ENCODE measurements around the gene ZNF146. TPM values are rescaled to one million over a fixed set of nuclear protein-coding genes. Genes with fewer than 3 reads are reported as not detected.
"Not testable (repeated sequence)": the region's sequence is repeated elsewhere in the genome, so short reads cannot be mapped to it uniquely, and the experiment has no call there.

Gene ZNF146
- 100 to 1,000 TPM in 1 of 2 donors, 10 to 100 TPM in 1; 38.5 to 101 TPM for total RNA-seq
- polyA plus RNA-seq, result 10 to 100 TPM; 13.6 to 33.1 TPM
- long read RNA-seq, donor 1, transcript ZNF146-202 (3 exons, 3,780 nt), result minor isoform, 8 of 30 reads
- long read RNA-seq, donor 1, transcript ZNF146-201 (4 exons, 3,326 nt), result major isoform, 12 of 30 reads
- long read RNA-seq, donor 1, partial matches to known transcripts, result 9 of 30 reads
- long read RNA-seq, donor 1, other reads (novel, unspliced or antisense), result 0 of 30 reads
- long read RNA-seq, donor 2, partial matches to known transcripts, result 0 of 6 reads
- long read RNA-seq, donor 2, other reads (novel, unspliced or antisense), result 0 of 6 reads
- long read RNA-seq, donor 3, transcript ZNF146-202 (3 exons, 3,780 nt), result major isoform, 5 of 12 reads
- long read RNA-seq, donor 3, partial matches to known transcripts, result 5 of 12 reads
- long read RNA-seq, donor 3, other reads (novel, unspliced or antisense), result 0 of 12 reads
- long read RNA-seq, donor 4, transcript ZNF146-201 (4 exons, 3,326 nt), result major isoform, 6 of 12 reads
- long read RNA-seq, donor 4, transcript ZNF146-202 (3 exons, 3,780 nt), result major isoform, 6 of 12 reads
- long read RNA-seq, donor 4, partial matches to known transcripts, result 0 of 12 reads
- long read RNA-seq, donor 4, other reads (novel, unspliced or antisense), result 0 of 12 reads
- long read RNA-seq, donor 5, transcript ZNF146-202 (3 exons, 3,780 nt), result minor isoform, 10 of 73 reads
- long read RNA-seq, donor 5, transcript ZNF146-201 (4 exons, 3,326 nt), result major isoform, 17 of 73 reads
- long read RNA-seq, donor 5, partial matches to known transcripts, result 42 of 73 reads
- long read RNA-seq, donor 5, other reads (novel, unspliced or antisense), result 0 of 73 reads

DNA sequence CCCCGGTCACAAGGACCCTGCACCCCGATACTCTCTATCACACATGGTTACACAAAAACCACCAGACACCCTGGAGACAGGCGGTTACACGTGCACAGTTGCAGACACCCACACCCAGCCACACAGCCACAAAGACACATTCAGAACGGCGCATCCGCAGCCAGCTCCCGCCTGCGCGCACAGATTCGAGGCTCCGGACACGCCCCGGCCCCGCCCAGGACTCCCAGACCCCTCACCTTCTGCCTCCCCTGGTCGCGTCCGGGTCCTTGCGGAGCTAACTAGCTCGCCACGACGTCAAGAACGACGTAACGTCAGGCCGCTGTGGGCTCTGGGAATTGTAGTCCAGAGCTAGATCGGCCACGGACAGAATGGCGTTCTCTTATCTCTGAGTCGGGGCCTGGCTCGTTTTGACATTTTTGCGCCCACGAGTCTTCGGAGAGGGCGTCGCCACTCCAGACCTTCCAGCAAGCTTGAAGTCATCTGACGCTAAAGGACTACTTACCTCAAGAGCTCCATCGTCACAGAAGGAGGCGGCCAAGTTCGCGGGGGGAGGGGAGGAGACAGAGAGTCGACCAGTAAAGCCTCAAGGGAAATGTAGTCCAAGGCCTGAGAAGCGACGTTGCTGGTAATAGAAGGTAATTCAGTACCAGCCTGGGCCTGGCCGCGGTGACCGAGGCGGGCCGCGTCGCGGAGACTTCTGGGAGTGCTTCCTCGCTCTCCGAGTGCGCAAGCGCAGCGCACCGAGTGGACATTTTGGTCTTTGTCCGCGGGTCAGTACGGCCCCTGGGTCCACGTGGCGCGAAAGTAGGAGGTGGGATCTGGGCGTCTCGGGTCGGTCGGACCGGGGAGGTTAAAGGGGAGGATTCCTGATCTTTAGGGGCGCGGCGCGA lies at the start of gene ZNF146, which contains the start of gene ZNF565:
Gene ZNF146 (plus strand): TSS at position 721 of the 890 bp plus-strand sequence. CDS start 21,335 bp downstream, outside the sequence.
Gene ZNF565 (minus strand): TSS at position 280 of the 890 bp plus-strand sequence. CDS start 12,680 bp downstream, outside the sequence.
- Histone ChIP-seq H3K9me3 (ENCODE audit: control insufficient read depth in 4 of 4, insufficient read depth in 3 of 4, low read length in 3 of 4) (no peaks in the 10 kb centered on the region), H3K9ac (ENCODE audit: insufficient read depth in 1 of 2, low read length in 2 of 2) (peak within 1 kb of the TSS; percentile 97 to 100), H3K4me3 (peak within 1 kb of the TSS; percentile 79), H3K36me3 (ENCODE audit: control insufficient read depth in 4 of 4, insufficient read depth in 4 of 4, low read length in 4 of 4) (peaks cover 0 to 7% (median 1%) of the 10 kb centered on the region in 4 donors), H3K27ac (ENCODE audit: low read depth in 1 of 2, low read length in 1 of 2) (peak within 1 kb of the TSS; percentile 82 to 89), H3K4me1 (ENCODE audit: control insufficient read depth in 5 of 5, insufficient read depth in 5 of 5, low read length in 5 of 5) (peaks cover 0 to 13% (median 8%) of the 10 kb centered on the region in 5 donors), H3K27me3 (ENCODE audit: control insufficient read depth in 3 of 3, insufficient read depth in 3 of 3, low read length in 2 of 3) (no peaks in the 10 kb centered on the region)
- WGBS, 2 donors, result 0 to 1% methylated on average over 73 of the region's 73 CpGs
- DNase-seq, result peak; percentile 99
- TF ChIP-seq, protein P1, sequence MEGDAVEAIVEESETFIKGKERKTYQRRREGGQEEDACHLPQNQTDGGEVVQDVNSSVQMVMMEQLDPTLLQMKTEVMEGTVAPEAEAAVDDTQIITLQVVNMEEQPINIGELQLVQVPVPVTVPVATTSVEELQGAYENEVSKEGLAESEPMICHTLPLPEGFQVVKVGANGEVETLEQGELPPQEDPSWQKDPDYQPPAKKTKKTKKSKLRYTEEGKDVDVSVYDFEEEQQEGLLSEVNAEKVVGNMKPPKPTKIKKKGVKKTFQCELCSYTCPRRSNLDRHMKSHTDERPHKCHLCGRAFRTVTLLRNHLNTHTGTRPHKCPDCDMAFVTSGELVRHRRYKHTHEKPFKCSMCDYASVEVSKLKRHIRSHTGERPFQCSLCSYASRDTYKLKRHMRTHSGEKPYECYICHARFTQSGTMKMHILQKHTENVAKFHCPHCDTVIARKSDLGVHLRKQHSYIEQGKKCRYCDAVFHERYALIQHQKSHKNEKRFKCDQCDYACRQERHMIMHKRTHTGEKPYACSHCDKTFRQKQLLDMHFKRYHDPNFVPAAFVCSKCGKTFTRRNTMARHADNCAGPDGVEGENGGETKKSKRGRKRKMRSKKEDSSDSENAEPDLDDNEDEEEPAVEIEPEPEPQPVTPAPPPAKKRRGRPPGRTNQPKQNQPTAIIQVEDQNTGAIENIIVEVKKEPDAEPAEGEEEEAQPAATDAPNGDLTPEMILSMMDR (IDR thresholded peaks at IDR 0.05; ENCODE audit: control extremely low read depth, extremely low read depth), result peak; percentile 0
- ATAC-seq (ENCODE audit: insufficient read depth, low FRiP score), result peak; percentile 97

- Histone ChIP-seq H3K27me3 (ENCODE audit: control insufficient read depth in 3 of 3, insufficient read depth in 3 of 3, low read length in 2 of 3) (no peaks in the 10 kb centered on the region), H3K36me3 (ENCODE audit: control insufficient read depth in 4 of 4, insufficient read depth in 4 of 4, low read length in 4 of 4) (no peaks in the 10 kb centered on the region), H3K4me3 (no peak overlapping the region), H3K4me1 (ENCODE audit: control insufficient read depth in 5 of 5, insufficient read depth in 5 of 5, low read length in 5 of 5) (peaks cover 0 to 3% (median 0%) of the 10 kb centered on the region in 5 donors), H3K9ac (ENCODE audit: insufficient read depth in 1 of 2, low read length in 2 of 2) (no peak overlapping the region), H3K27ac (ENCODE audit: low read depth in 1 of 2, low read length in 1 of 2) (peak overlapping the region; percentile 73 to 85), H3K9me3 (ENCODE audit: control insufficient read depth in 4 of 4, insufficient read depth in 3 of 4, low read length in 3 of 4) (no peaks in the 10 kb centered on the region)
- TF ChIP-seq, protein P1 (IDR thresholded peaks at IDR 0.05; ENCODE audit: control extremely low read depth, extremely low read depth), result no peak
- WGBS, 2 donors, result 53 to 67% methylated on average over 9 of the region's 9 CpGs
- DNase-seq, result peak; percentile 27 to 56 (median 30)
- no peak for ATAC-seq (ENCODE audit: insufficient read depth, low FRiP score)
Observed at GRCh38 chr19:36169084-36169760, 45.7 kb upstream of the ZNF146 start.

- no peak overlapping the region for H3K4me3 ChIP-seq
- no peaks in the 10 kb centered on the region for H3K36me3 ChIP-seq (ENCODE audit: control insufficient read depth in 4 of 4, insufficient read depth in 4 of 4, low read length in 4 of 4)
- no peak overlapping the region for H3K27ac ChIP-seq (ENCODE audit: low read depth in 1 of 2, low read length in 1 of 2)
- H3K9ac ChIP-seq (ENCODE audit: insufficient read depth in 1 of 2, low read length in 2 of 2), result no peak overlapping the region
- no peaks in the 10 kb centered on the region for H3K9me3 ChIP-seq (ENCODE audit: control insufficient read depth in 4 of 4, insufficient read depth in 3 of 4, low read length in 3 of 4)
- 94% methylated on average over 5 of the region's 5 CpGs for WGBS, 2 donors
- DNase-seq (no peak), ATAC-seq (ENCODE audit: insufficient read depth, low FRiP score) (no peak)
- TF ChIP-seq, protein P1 (IDR thresholded peaks at IDR 0.05; ENCODE audit: control extremely low read depth, extremely low read depth), result no peak
- no peaks in the 10 kb centered on the region for H3K27me3 ChIP-seq (ENCODE audit: control insufficient read depth in 3 of 3, insufficient read depth in 3 of 3, low read length in 2 of 3)
- peaks cover 0 to 3% (median 0%) of the 10 kb centered on the region in 5 donors for H3K4me1 ChIP-seq (ENCODE audit: control insufficient read depth in 5 of 5, insufficient read depth in 5 of 5, low read length in 5 of 5)
Observed at GRCh38 chr19:36172852-36173251, 42.1 kb upstream of the ZNF146 start.

DNA sequence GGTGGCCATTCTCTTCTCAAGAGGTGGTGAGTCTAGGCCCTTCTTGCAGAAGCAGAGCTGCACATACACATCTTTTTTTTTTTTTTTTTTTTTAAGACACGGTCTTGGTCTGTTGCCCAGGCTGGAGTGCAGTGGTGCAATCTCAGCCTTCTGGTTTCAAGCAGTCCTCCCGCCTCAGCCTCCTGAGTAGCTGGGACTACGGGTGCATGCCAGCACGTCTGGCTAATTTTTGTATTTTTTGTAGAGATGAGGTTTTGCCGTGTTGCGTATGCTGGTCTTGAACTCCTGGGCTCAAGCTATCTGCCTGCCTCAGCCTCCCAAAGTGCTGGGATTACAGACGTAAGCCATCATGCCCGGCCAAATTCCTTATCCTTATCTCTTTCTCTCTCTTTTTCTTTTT lies 41.1 kb upstream of the ZNF146 start:
- not testable (repeated sequence) for H3K4me3 ChIP-seq; H3K9ac ChIP-seq (ENCODE audit: insufficient read depth in 1 of 2, low read length in 2 of 2); H3K27me3 ChIP-seq (ENCODE audit: control insufficient read depth in 3 of 3, insufficient read depth in 3 of 3, low read length in 2 of 3); DNase-seq; H3K4me1 ChIP-seq (ENCODE audit: control insufficient read depth in 5 of 5, insufficient read depth in 5 of 5, low read length in 5 of 5); H3K36me3 ChIP-seq (ENCODE audit: control insufficient read depth in 4 of 4, insufficient read depth in 4 of 4, low read length in 4 of 4); H3K27ac ChIP-seq (ENCODE audit: low read depth in 1 of 2, low read length in 1 of 2); ATAC-seq (ENCODE audit: insufficient read depth, low FRiP score); H3K9me3 ChIP-seq (ENCODE audit: control insufficient read depth in 4 of 4, insufficient read depth in 3 of 4, low read length in 3 of 4)
- WGBS, 2 donors, result 77 to 80% methylated on average over 8 of the region's 8 CpGs

DNA sequence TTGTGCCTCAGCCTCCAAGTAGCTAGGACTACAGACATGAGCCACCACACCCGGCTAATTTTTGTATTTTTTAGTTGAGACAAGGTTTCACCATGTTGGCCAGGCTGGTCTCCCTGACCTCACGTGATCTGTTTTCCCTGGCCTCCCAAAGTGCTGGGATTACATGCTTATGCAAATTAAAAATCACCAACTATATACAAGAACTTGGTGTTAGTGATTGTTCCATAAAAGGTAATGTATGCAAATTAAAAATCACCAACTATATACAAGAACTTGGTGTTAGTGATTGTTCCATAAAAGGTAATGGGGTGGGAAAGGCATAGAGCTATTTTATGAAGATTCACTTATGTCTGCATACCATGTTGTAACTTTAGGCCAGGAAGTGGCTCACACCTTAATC lies 35.8 kb upstream of the ZNF146 start:
- H3K27me3 ChIP-seq (ENCODE audit: control insufficient read depth in 3 of 3, insufficient read depth in 3 of 3, low read length in 2 of 3); H3K9ac ChIP-seq (ENCODE audit: insufficient read depth in 1 of 2, low read length in 2 of 2); H3K9me3 ChIP-seq (ENCODE audit: control insufficient read depth in 4 of 4, insufficient read depth in 3 of 4, low read length in 3 of 4); H3K4me3 ChIP-seq; H3K36me3 ChIP-seq (ENCODE audit: control insufficient read depth in 4 of 4, insufficient read depth in 4 of 4, low read length in 4 of 4); H3K27ac ChIP-seq (ENCODE audit: low read depth in 1 of 2, low read length in 1 of 2); ATAC-seq (ENCODE audit: insufficient read depth, low FRiP score); DNase-seq; H3K4me1 ChIP-seq (ENCODE audit: control insufficient read depth in 5 of 5, insufficient read depth in 5 of 5, low read length in 5 of 5): not testable (repeated sequence)
- WGBS, 2 donors, result 66 to 69% methylated on average over 2 of the region's 2 CpGs

Measured in lung (tissue), 16 donors.